Prostate gland (tissue), 2 donors: Measurements from ENCODE around the gene ILKAP.

Experiments
- POLR2A ChIP-seq: fragments of 450-650 bp; IDR thresholded peaks from one replicate; pipeline ENCODE4 v1.6.1; 2016; ENCODE audit warnings: antibody characterized with exemption, mild to moderate bottlenecking
- POLR2AphosphoS5 ChIP-seq: sonication (generic); formaldehyde crosslinking; IDR thresholded peaks from one replicate; pipeline ENCODE4 v1.6.1; 2017; ENCODE audit warnings: antibody characterized with exemption
- TF ChIP-seq, protein P1 (sequence below), 4 experiments: fragments of 200-600 bp in 2 of 4; fragments of 450-650 bp in 2 of 4; sonication (generic) in 2 of 4; IDR thresholded peaks; 1 replicate in 3 of 4; 2 replicates in 1 of 4; pipeline ENCODE4 v1.5.1; 2016 to 2019; ENCODE audit warnings: antibody characterized with exemption in 4 of 4, mild to moderate bottlenecking in 2 of 4, moderate library complexity in 2 of 4

DNA sequence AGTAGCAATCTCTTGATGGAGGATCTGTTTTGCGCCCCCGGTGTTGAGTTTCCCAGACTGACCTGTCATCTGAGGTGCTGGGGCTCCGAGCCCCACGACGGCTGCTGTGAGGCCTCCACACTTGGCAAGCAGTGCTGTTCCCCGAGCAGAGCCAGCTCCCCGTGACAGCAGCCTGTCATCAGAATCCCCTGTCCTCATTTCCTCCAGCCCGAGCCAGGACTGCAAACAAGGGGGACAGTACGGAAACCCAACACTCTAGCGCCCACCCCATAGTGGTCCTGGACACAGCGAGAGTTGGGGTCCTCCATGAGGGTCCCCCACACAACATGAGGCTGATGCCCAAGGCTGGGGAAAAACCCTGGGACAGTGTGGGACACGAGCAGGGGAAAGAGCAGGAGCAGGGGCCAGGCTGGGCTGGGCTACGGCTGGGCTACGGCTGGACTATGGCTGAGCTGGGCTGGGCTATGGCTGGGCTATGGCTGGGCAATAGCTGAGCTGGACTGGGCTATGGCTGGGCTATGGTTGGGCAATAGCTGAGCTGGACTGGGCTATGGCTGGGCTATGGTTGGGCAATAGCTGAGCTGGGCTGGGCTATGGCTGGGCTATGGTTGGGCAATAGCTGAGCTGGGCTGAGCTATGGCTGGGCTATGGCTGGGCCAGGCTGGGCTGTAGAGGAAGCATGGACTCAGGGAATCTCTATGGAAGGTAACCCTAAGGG, 66.5 kb downstream of the ILKAP start:
- no peak for TF ChIP-seq POLR2A
- no peak for TF ChIP-seq POLR2AphosphoS5
- TF ChIP-seq, protein P1, sequence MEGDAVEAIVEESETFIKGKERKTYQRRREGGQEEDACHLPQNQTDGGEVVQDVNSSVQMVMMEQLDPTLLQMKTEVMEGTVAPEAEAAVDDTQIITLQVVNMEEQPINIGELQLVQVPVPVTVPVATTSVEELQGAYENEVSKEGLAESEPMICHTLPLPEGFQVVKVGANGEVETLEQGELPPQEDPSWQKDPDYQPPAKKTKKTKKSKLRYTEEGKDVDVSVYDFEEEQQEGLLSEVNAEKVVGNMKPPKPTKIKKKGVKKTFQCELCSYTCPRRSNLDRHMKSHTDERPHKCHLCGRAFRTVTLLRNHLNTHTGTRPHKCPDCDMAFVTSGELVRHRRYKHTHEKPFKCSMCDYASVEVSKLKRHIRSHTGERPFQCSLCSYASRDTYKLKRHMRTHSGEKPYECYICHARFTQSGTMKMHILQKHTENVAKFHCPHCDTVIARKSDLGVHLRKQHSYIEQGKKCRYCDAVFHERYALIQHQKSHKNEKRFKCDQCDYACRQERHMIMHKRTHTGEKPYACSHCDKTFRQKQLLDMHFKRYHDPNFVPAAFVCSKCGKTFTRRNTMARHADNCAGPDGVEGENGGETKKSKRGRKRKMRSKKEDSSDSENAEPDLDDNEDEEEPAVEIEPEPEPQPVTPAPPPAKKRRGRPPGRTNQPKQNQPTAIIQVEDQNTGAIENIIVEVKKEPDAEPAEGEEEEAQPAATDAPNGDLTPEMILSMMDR (IDR thresholded peaks at IDR 0.05): no peak
